ENCODE results near the gene CDC26.

Gene CDC26

DNA sequence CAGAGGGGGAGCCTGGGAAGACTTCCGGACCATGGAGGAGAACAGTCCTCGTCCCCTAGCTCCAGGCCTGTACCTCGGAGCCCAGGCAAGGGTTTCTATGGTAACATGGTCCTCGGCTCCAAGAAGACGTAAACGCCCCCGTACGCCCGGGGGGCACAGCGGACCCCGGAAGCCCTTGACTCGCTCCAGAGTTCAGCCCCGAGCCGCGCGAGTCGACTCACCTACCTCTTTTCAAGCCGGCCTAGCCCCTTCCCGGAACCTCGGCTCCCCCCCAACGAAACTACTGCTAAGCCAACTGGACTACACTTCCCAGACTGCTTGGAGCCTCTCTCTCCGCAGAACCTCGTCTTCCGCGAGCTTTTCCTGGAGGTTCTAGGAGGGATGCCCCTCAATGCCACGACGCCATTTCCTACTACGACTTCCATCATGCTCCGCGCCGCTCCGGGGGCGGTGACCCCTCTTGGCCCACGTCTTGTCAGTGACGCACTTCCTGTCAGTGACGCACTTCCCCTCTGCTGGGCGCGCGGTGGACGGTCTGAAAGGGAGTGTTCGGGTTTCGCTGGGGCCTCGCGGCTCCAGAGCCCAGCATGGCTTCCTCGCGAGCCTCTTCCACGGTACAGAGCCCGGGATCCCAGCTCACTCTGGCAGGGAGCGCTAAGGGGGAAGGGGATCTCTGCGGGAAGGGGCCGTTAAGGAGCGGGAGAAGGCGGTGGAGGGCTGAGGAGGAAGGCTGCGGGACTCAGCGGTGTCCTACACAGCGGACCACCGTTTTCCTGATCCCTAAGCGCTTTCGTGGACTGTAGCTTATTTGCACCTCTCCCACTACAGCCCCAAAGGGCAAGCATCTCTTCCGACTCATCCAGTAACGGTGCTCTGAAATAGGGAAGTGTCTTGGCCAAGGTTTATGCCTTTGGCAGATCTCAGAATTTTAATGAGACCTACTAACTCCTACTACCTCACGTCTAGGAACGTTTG is at the start of gene CDC26, which contains the start of gene PRPF4:
Gene CDC26 (minus strand): TSS at position 416 of the 975 bp plus-strand sequence. CDS start 3,065 bp downstream, outside the sequence.
Gene PRPF4 (plus strand): TSS at position 502 of the 975 bp plus-strand sequence. CDS start 86 bp downstream, at position 588.
- Histone ChIP-seq H3K27me3 (ENCODE audit: low read depth, low read length) (no peaks in the 10 kb centered on the region), H3K4me1 (ENCODE audit: low read length) (peaks cover 12% of the 10 kb centered on the region), H3K9ac (ENCODE audit: low read length) (peak within 1 kb of the TSS; percentile 93), H3K4me2 (ENCODE audit: low read length) (peak within 1 kb of the TSS; percentile 87), H3K36me3 (replicated peaks; ENCODE audit: low read depth, low read length) (peaks cover 42% of the 10 kb centered on the region), H3K79me2 (ENCODE audit: low read length) (peaks cover 45% of the 10 kb centered on the region), H3K4me3 (ENCODE audit: low read length) (peak within 1 kb of the TSS; percentile 89), H2AFZ (ENCODE audit: low read depth, low read length) (peak within 1 kb of the TSS; percentile 80), H3K9me3 (ENCODE audit: insufficient read depth, low read length) (no peaks in the 10 kb centered on the region), H4K20me1 (ENCODE audit: insufficient read depth, low read length) (peaks cover 6% of the 10 kb centered on the region; the same call in 1 of the 2 replicates), H3K27ac (ENCODE audit: low read length) (peak within 1 kb of the TSS; percentile 65)
- TF ChIP-seq, protein P1, sequence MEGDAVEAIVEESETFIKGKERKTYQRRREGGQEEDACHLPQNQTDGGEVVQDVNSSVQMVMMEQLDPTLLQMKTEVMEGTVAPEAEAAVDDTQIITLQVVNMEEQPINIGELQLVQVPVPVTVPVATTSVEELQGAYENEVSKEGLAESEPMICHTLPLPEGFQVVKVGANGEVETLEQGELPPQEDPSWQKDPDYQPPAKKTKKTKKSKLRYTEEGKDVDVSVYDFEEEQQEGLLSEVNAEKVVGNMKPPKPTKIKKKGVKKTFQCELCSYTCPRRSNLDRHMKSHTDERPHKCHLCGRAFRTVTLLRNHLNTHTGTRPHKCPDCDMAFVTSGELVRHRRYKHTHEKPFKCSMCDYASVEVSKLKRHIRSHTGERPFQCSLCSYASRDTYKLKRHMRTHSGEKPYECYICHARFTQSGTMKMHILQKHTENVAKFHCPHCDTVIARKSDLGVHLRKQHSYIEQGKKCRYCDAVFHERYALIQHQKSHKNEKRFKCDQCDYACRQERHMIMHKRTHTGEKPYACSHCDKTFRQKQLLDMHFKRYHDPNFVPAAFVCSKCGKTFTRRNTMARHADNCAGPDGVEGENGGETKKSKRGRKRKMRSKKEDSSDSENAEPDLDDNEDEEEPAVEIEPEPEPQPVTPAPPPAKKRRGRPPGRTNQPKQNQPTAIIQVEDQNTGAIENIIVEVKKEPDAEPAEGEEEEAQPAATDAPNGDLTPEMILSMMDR (IDR thresholded peaks at IDR 0.05; ENCODE audit: low read depth, low read length) = no peak
- TF ChIP-seq EZH2phosphoT487 (IDR thresholded peaks at IDR 0.05; ENCODE audit: low read depth) = no peak

DNA sequence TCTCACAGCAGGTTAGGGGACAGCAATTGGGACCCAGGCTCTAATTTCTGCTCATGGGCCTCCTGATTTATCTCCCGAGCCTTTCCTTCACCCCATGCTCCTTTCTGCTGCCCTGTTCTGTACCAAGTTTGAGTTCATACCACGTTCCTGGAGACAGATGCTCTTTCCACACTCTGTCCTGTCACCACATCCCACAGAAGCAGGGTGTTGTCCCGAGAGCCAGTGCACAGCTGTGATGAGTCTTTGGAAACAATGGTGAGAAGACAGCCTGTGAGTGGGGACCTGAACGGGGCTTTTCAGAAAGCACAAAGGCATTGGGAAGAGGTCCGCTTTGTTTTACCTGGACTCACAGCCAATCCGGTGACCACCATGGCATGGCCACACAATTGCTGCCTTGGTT is 47.3 kb upstream of the CDC26 start:
- no peaks in the 10 kb centered on the region for H3K79me2 ChIP-seq (ENCODE audit: low read length)
- H3K9ac ChIP-seq (ENCODE audit: low read length) = no peak overlapping the region
- H3K27me3 ChIP-seq (ENCODE audit: low read depth, low read length) = peaks cover 4% of the 10 kb centered on the region
- H3K4me3 ChIP-seq (ENCODE audit: low read length) = no peak overlapping the region
- no peak for TF ChIP-seq EZH2phosphoT487 (IDR thresholded peaks at IDR 0.05; ENCODE audit: low read depth)
- TF ChIP-seq, protein P1 (IDR thresholded peaks at IDR 0.05; ENCODE audit: low read depth, low read length) = no peak
- no peak overlapping the region for H2AFZ ChIP-seq (ENCODE audit: low read depth, low read length)
- no peaks in the 10 kb centered on the region for H3K36me3 ChIP-seq (replicated peaks; ENCODE audit: low read depth, low read length)
- H3K27ac ChIP-seq (ENCODE audit: low read length) = no peak overlapping the region
- no peak overlapping the region for H3K4me2 ChIP-seq (ENCODE audit: low read length)
- no peaks in the 10 kb centered on the region for H3K9me3 ChIP-seq (ENCODE audit: insufficient read depth, low read length)
- no peaks in the 10 kb centered on the region for H4K20me1 ChIP-seq (ENCODE audit: insufficient read depth, low read length)
- H3K4me1 ChIP-seq (ENCODE audit: low read length) = no peaks in the 10 kb centered on the region

DNA sequence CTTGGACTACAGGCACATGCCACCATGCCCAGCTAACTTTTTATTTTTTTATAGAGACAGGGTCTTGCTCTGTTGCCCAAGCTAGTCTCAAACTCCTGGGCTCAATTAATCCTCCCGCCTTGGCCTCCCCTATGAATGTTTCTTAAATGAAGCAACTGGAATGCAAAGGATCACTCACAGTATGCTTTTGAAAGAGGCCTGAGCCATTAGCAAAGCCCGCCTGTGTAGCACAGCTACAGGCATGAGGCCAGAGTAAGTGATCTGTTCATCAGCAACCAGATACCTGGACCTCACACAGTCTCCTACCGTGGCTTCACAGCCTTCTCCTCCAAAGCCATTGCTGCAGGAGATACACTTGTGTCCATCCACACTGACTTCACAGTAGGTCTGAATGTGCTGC is 44.7 kb upstream of the CDC26 start:
- Histone ChIP-seq H3K27me3 (ENCODE audit: low read depth, low read length) (peaks cover 8% of the 10 kb centered on the region), H3K4me1 (ENCODE audit: low read length) (no peaks in the 10 kb centered on the region), H3K36me3 (replicated peaks; ENCODE audit: low read depth, low read length) (no peaks in the 10 kb centered on the region), H3K79me2 (ENCODE audit: low read length) (no peaks in the 10 kb centered on the region), H3K9ac (ENCODE audit: low read length) (no peak overlapping the region), H2AFZ (ENCODE audit: low read depth, low read length) (no peak overlapping the region), H3K4me3 (ENCODE audit: low read length) (no peak overlapping the region), H4K20me1 (ENCODE audit: insufficient read depth, low read length) (no peaks in the 10 kb centered on the region), H3K4me2 (ENCODE audit: low read length) (no peak overlapping the region), H3K9me3 (ENCODE audit: insufficient read depth, low read length) (no peaks in the 10 kb centered on the region), H3K27ac (ENCODE audit: low read length) (no peak overlapping the region)
- TF ChIP-seq, protein P1 (IDR thresholded peaks at IDR 0.05; ENCODE audit: low read depth, low read length) = no peak
- TF ChIP-seq EZH2phosphoT487 (IDR thresholded peaks at IDR 0.05; ENCODE audit: low read depth) = no peak

DNA sequence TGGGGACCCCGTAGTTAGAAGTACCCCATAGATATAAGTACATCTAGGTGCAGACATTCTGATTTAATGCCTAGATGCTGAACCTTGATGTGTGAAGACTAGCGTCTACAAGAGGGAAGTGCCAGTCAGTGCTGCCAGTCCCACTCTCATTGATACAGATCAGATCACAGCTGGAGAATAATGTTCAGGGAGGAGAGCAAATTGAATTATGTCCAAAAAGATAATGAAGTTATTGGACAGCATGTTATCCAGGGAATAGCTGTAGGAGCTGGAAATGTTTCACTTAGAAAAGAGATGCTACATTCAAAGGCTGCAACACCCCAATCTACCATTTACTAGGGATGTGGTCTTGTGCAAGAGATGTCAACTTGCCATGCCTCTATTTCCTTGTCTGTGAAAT is 43.7 kb upstream of the CDC26 start:
- Histone ChIP-seq H3K9ac (ENCODE audit: low read length) (no peak overlapping the region), H3K4me1 (ENCODE audit: low read length) (no peaks in the 10 kb centered on the region), H3K27me3 (ENCODE audit: low read depth, low read length) (peaks cover 11% of the 10 kb centered on the region), H3K27ac (ENCODE audit: low read length) (no peak overlapping the region), H3K79me2 (ENCODE audit: low read length) (no peaks in the 10 kb centered on the region), H4K20me1 (ENCODE audit: insufficient read depth, low read length) (no peaks in the 10 kb centered on the region), H3K4me3 (ENCODE audit: low read length) (no peak overlapping the region), H2AFZ (ENCODE audit: low read depth, low read length) (no peak overlapping the region), H3K36me3 (replicated peaks; ENCODE audit: low read depth, low read length) (no peaks in the 10 kb centered on the region), H3K9me3 (ENCODE audit: insufficient read depth, low read length) (no peaks in the 10 kb centered on the region), H3K4me2 (ENCODE audit: low read length) (no peak overlapping the region)
- TF ChIP-seq EZH2phosphoT487 (IDR thresholded peaks at IDR 0.05; ENCODE audit: low read depth) = no peak
- TF ChIP-seq, protein P1 (IDR thresholded peaks at IDR 0.05; ENCODE audit: low read depth, low read length) = no peak

Data from OCI-LY3 (cell line).